Measurements from ENCODE around the gene SP7.

SP7 gene

DNA sequence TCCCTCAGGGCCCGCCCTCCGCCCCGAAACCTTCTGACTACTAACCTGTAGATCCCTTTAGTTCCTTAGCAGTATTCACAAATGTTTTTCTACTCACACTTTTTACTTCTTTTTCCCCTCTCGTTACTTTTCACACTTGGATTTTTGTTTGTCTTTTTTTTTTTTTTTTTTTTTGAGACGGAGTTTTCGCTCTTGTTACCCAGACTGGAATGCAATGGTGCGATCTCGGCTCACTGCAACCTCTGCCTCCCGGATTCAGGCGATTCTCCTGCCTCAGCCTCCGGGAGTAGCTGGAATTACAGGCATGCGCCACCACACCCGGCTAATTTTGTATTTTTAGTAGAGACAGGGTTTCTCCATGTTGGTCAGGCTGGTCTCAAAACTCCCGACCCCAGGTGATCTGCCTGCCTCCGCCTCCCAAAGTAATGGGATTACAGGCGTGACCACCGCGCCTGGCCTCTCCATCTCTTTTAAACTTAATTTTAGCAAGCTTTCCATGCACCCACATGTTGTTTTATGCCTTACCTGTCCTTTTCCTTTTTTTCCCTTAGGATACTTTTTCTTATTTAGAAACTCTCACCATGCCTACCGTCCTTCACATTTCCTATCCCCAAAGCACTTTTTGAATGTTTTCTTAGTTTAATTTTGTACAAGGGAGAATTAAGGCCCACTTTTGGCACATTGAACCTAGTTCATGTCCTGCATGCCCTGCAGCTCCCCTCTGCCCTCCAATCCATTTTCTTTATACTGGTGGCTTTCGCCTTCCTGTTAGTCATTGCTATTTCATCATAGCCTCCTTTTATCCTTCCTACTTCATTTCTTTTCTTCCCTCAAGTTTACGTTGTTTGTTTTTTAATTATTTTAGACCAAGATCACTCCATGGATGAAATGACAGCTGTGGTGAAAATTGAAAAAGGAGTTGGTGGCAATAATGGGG, 44.9 kb upstream of the SP7 start:
- Histone ChIP-seq H3K9ac (ENCODE audit: low read depth, low read length, poor library complexity, severe bottlenecking) (peak overlapping the region; percentile 75), H3K27me3 (ENCODE audit: insufficient read depth, low read length, poor library complexity, severe bottlenecking) (no peaks in the 10 kb centered on the region), H3K4me2 (ENCODE audit: low read depth, low read length, poor library complexity, severe bottlenecking) (peak overlapping the region; percentile 76), H3K9me3 (ENCODE audit: insufficient read depth, low read depth, low read length) (no peaks in the 10 kb centered on the region), H3K4me1 (ENCODE audit: insufficient read depth, low read length, poor library complexity, severe bottlenecking) (peaks cover 48% of the 10 kb centered on the region), H2AFZ (ENCODE audit: low read length) (no peak overlapping the region), H3K9me2 (replicated peaks; ENCODE audit: low read depth, low read length) (no peaks in the 10 kb centered on the region), H4K20me1 (ENCODE audit: insufficient read depth, low read length, poor library complexity, severe bottlenecking) (peaks cover 37% of the 10 kb centered on the region), H3K36me3 (ENCODE audit: insufficient read depth, low read length) (peaks cover 18% of the 10 kb centered on the region; the same call in 1 of the 2 replicates), H3K79me2 (ENCODE audit: insufficient read depth, low read length) (peaks cover 53% of the 10 kb centered on the region), H3F3A (ENCODE audit: low read depth) (no peaks in the 10 kb centered on the region), H3K4me3 (ENCODE audit: low read length, poor library complexity, severe bottlenecking) (peak overlapping the region; percentile 81)
- no peak for TF ChIP-seq CTCF (conservative IDR thresholded peaks at IDR 0.05; ENCODE audit: low read length)
- TF ChIP-seq EZH2phosphoT487 (IDR thresholded peaks at IDR 0.05; ENCODE audit: borderline replicate concordance): no peak

DNA sequence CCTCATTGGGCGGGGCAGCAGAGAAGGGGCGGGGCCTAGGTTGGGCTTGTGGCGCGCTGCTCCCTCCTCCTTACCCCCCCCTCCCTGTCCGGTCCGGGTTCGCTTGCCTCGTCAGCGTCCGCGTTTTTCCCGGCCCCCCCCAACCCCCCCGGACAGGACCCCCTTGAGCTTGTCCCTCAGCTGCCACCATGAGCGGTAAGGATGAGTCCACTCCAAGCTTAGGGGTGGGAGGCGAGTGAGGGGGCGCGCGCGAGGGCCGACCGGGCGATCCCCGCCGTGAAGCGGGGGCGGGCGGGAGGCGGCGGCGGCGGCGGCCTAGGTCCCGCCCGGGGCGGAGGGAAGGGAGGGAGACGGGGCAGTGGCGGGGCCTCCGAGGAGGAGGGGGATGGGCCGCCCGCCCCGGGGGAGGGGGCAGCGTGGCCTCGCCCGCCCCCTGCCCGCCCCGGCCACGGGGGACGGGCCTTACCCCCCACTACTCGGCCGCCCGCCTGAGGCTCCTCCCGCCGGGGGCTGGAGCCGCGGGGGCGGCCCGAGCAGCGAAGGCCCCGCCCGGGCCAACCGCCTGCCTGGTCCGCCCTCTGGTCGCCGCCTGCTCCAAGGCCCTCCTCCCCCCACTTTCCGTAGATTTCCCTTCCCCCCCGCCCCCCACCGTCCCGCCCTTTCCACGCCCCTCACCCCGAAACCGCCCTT, 44.1 kb upstream of the SP7 start, which contains the start of gene SP1:
Gene SP1, plus strand, starts transcription at position 73 of the 690 bp plus-strand sequence. Its CDS starts 116 bp downstream, at position 189.
- peaks cover 18% of the 10 kb centered on the region; the same call in 1 of the 2 replicates for H3K36me3 ChIP-seq (ENCODE audit: insufficient read depth, low read length)
- peak within 1 kb of the TSS; percentile 85 for H3K4me3 ChIP-seq (ENCODE audit: low read length, poor library complexity, severe bottlenecking)
- no peaks in the 10 kb centered on the region for H3K9me3 ChIP-seq (ENCODE audit: insufficient read depth, low read depth, low read length)
- no peaks in the 10 kb centered on the region for H3K9me2 ChIP-seq (replicated peaks; ENCODE audit: low read depth, low read length)
- H4K20me1 ChIP-seq (ENCODE audit: insufficient read depth, low read length, poor library complexity, severe bottlenecking): peaks cover 35% of the 10 kb centered on the region
- peak within 1 kb of the TSS; percentile 80 for H3K4me2 ChIP-seq (ENCODE audit: low read depth, low read length, poor library complexity, severe bottlenecking)
- H3F3A ChIP-seq (ENCODE audit: low read depth): no peaks in the 10 kb centered on the region
- TF ChIP-seq CTCF (conservative IDR thresholded peaks at IDR 0.05; ENCODE audit: low read length) (no peak), EZH2phosphoT487 (IDR thresholded peaks at IDR 0.05; ENCODE audit: borderline replicate concordance) (no peak)
- H3K79me2 ChIP-seq (ENCODE audit: insufficient read depth, low read length): peaks cover 46% of the 10 kb centered on the region
- peaks cover 44% of the 10 kb centered on the region for H3K4me1 ChIP-seq (ENCODE audit: insufficient read depth, low read length, poor library complexity, severe bottlenecking)
- H2AFZ ChIP-seq (ENCODE audit: low read length): peak within 1 kb of the TSS; percentile 42
- H3K27me3 ChIP-seq (ENCODE audit: insufficient read depth, low read length, poor library complexity, severe bottlenecking): no peaks in the 10 kb centered on the region
- H3K9ac ChIP-seq (ENCODE audit: low read depth, low read length, poor library complexity, severe bottlenecking): peak within 1 kb of the TSS; percentile 98

- Histone ChIP-seq H3K4me2 (ENCODE audit: low read depth, low read length, poor library complexity, severe bottlenecking) (peak overlapping the region; percentile 80), H4K20me1 (ENCODE audit: insufficient read depth, low read length, poor library complexity, severe bottlenecking) (peaks cover 33% of the 10 kb centered on the region), H3K36me3 (ENCODE audit: insufficient read depth, low read length) (peaks cover 18% of the 10 kb centered on the region; the same call in 1 of the 2 replicates), H3K9me3 (ENCODE audit: insufficient read depth, low read depth, low read length) (no peaks in the 10 kb centered on the region), H3K9me2 (replicated peaks; ENCODE audit: low read depth, low read length) (no peaks in the 10 kb centered on the region), H3F3A (ENCODE audit: low read depth) (no peaks in the 10 kb centered on the region), H3K4me3 (ENCODE audit: low read length, poor library complexity, severe bottlenecking) (peak overlapping the region; percentile 85), H2AFZ (ENCODE audit: low read length) (peak overlapping the region; percentile 42), H3K4me1 (ENCODE audit: insufficient read depth, low read length, poor library complexity, severe bottlenecking) (peaks cover 42% of the 10 kb centered on the region), H3K79me2 (ENCODE audit: insufficient read depth, low read length) (peaks cover 39% of the 10 kb centered on the region), H3K9ac (ENCODE audit: low read depth, low read length, poor library complexity, severe bottlenecking) (peak overlapping the region; percentile 98), H3K27me3 (ENCODE audit: insufficient read depth, low read length, poor library complexity, severe bottlenecking) (no peaks in the 10 kb centered on the region)
- no peak for TF ChIP-seq EZH2phosphoT487 (IDR thresholded peaks at IDR 0.05; ENCODE audit: borderline replicate concordance)
Observed at GRCh38 chr12:53379389-53380103, 43.4 kb upstream of the SP7 start.

Data from Loucy (cell line).